Frontal cortex (tissue), 1 donor: ENCODE data around the gene STIP1. TPM values are rescaled to one million over a fixed set of nuclear protein-coding genes. Genes with fewer than 3 reads are reported as not detected.

Source experiments
- total RNA-seq: library from RNA; depleted of rRNA; stranded (reverse); fragments of >200 nt; gene quantifications from one replicate; pipeline ENCODE4 v1.2.3, GENCODE V29; 2014

Gene STIP1
- total RNA-seq, 1 donor from 2014 or later: 91.7 TPM

Other genes starting within 250 kb of the STIP1 start
- gene NAA40, start 247.2 kb upstream of the STIP1 start, total RNA-seq: 11.4 TPM
- 238 TPM for gene COX8A, start 211.6 kb upstream of the STIP1 start, total RNA-seq
- 31.4 TPM for gene OTUB1, start 199.7 kb upstream of the STIP1 start, total RNA-seq
- 4.5 TPM for gene FLRT1, start 150.2 kb upstream of the STIP1 start, total RNA-seq
- gene MACROD1, start 20.1 kb upstream of the STIP1 start, total RNA-seq: 19.6 TPM
- 0.41 TPM for gene FERMT3, start 20.6 kb downstream of the STIP1 start, total RNA-seq
- 10.6 TPM for gene TRPT1, start 40.0 kb downstream of the STIP1 start, total RNA-seq
- gene NUDT22, start 40.1 kb downstream of the STIP1 start, total RNA-seq: 12.6 TPM
- gene DNAJC4, start 44.4 kb downstream of the STIP1 start, total RNA-seq: 9.8 TPM
- gene VEGFB, start 48.4 kb downstream of the STIP1 start, total RNA-seq: 17.9 TPM
- gene FKBP2, start 54.9 kb downstream of the STIP1 start, total RNA-seq: 26.1 TPM
- gene PPP1R14B, start 60.8 kb downstream of the STIP1 start, total RNA-seq: 102 TPM
- gene PLCB3, start 65.4 kb downstream of the STIP1 start, total RNA-seq: 4.9 TPM
- 44.8 TPM for gene BAD, start 98.5 kb downstream of the STIP1 start, total RNA-seq
- gene GPR137, start 99.7 kb downstream of the STIP1 start, total RNA-seq: 9.8 TPM
- gene KCNK4, start 105.1 kb downstream of the STIP1 start, total RNA-seq: 1.6 TPM
- 0.82 TPM for gene CATSPERZ, start 114.2 kb downstream of the STIP1 start, total RNA-seq
- gene ESRRA, start 119.4 kb downstream of the STIP1 start, total RNA-seq: 12.6 TPM
- gene TRMT112, start 131.4 kb downstream of the STIP1 start, total RNA-seq: 103 TPM
- 129 TPM for gene PRDX5, start 131.9 kb downstream of the STIP1 start, total RNA-seq
- 0.82 TPM for gene CCDC88B, start 154.0 kb downstream of the STIP1 start, total RNA-seq
- gene RPS6KA4, start 173.0 kb downstream of the STIP1 start, total RNA-seq: 9.4 TPM